Thyroid gland (tissue), 4 donors: ENCODE measurements around the gene CCNL1.

Experiments used
- CTCF ChIP-seq, 6 experiments: fragments of 200-600 bp in 3 of 6; fragments of 450-650 bp in 3 of 6; sonication (generic) in 3 of 6; IDR thresholded peaks; one replicate each; pipeline ENCODE4 v1.5.1; 2016 to 2019; ENCODE audit warnings: antibody characterized with exemption in 6 of 6, mild to moderate bottlenecking in 2 of 6, inconsistent platforms in 1 of 6, moderate library complexity in 1 of 6
- POLR2A ChIP-seq, 2 donors: fragments of 450-650 bp; IDR thresholded peaks; one replicate each; pipeline ENCODE4 v1.6.1; 2017; ENCODE audit warnings: antibody characterized with exemption in 2 of 2, mild to moderate bottlenecking in 2 of 2, moderate library complexity in 1 of 2

- TF ChIP-seq CTCF (IDR thresholded peaks at IDR 0.05): no peak
- TF ChIP-seq POLR2A (IDR thresholded peaks at IDR 0.05): no peak
Observed at GRCh38 chr3:157110761-157111278, 49.1 kb downstream of the CCNL1 start.
